Measurements from ENCODE around the gene DEAF1.

The DEAF1 gene

DNA sequence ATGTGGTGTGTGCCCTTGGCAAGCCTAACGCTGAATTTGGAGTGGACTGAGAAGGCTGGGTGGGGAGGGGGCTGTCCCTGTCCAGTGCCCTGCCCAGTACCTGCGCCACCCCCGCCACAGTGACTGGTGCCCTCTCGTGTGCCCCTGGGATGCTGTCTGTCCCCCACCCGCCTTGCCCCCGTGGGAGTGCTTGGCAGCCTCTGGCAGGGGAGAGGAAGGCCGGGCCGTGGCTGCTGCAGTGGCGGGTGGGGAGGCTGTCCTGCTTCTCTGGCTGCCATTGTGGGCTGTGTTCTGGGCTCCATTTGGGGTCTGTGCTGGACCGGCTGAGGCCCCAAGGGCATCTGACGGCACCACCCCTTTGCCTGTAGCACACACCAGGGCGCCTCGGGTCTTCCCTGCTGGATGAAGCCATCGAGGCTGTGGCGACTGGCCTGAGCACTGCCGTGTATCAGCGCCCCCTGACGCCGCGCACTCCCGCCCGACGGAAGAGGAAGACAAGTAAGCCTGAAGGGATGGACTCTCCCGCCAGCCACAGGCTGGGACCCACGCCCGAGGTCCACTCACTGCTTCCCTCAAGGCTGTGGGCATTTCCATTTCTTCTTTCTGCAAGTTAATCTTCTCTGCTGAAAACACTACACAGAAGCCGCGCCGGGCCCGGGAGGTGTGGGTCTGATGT lies 96.9 kb downstream of the DEAF1 start:
- TF ChIP-seq JUND (IDR thresholded peaks at IDR 0.05; ENCODE audit: low read depth), result no peak
- in situ Hi-C loops (cut with HindIII; ENCODE audit: low pct_unique_long_range_greater_than_20kb, low sequenced_read_pairs), result no loop called here
- no peak for DNase-seq (ENCODE audit: low read depth in 1 of 2, low spot score in 1 of 2)

DNA sequence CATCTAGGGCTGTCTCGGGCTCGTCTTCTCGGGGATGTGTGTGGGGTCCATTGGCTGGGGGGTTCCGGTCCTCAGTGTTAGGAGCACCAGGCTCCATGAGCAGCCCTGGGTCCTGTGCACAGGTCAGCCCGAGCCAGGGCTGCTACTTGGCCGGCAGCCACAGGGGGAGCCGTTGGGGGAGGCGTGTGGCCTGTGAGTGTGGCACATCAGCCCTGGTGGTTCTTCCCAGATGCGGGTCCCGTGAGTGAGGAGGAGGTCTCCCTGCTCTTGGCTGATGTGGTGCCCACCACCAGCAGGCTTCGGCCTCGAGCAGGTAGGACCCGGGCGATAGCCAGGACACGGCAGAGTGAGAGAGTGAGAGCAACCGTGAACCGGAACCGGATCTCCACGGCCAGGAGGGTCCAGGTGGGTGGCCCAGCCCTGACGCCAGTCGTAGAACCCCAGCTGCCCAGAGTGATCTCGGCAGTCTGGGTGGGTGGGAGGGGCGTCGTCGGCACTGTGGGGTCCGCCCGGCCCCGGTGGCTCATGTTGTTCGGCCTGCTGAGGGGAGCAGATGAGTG lies 97.8 kb downstream of the DEAF1 start:
- DNase-seq (ENCODE audit: low read depth in 1 of 2, low spot score in 1 of 2), result no peak
- in situ Hi-C loops (cut with HindIII; ENCODE audit: low pct_unique_long_range_greater_than_20kb, low sequenced_read_pairs), result no loop called here
- TF ChIP-seq JUND (IDR thresholded peaks at IDR 0.05; ENCODE audit: low read depth), result no peak

DNA sequence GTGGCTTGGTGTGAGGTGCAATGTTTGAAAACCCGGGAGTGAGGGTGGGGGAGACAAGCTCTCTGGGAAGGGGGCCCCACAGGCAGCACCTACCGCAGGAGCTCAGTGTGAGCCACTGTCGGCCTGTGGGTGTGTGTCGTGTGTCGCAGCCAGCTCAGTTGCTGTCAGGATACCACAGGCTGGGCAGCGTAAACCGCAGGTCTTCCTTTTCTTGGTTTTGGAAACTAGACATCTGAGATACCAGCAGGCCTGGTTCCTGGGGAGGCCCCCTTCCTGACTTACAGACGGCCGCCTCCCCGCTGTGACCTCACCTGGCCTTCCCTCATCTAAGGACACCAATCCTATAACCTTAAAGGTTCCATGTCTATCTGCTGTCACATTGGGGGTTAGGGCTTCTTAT lies 98.6 kb downstream of the DEAF1 start:
- TF ChIP-seq JUND (IDR thresholded peaks at IDR 0.05; ENCODE audit: low read depth), result no peak
- DNase-seq (ENCODE audit: low read depth in 1 of 2, low spot score in 1 of 2), result no peak

DNA sequence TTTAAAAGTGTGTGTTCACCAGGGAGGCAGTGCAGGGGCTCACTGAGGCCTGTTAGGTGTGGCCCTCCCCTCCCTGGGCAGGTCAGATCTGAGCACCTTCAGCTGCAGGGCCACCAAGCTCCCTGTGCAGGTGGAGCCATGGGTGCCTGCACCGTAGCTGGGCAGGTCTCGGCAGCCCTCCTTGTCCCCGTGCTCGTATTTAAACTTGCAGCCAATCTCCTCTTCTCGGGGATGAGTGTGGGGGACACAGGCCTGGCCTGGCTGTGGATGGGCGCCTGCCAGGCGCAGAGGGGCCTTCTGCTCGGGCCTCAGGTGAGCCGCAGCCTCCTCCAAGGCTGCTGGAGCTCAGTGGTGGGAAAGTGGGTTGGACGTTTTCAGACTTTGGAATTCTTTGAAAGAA lies 99.6 kb downstream of the DEAF1 start:
- no peak for TF ChIP-seq JUND (IDR thresholded peaks at IDR 0.05; ENCODE audit: low read depth)
- in situ Hi-C loops (cut with HindIII; ENCODE audit: low pct_unique_long_range_greater_than_20kb, low sequenced_read_pairs), result no loop called here
- no peak for DNase-seq (ENCODE audit: low read depth in 1 of 2, low spot score in 1 of 2)

More for the DNA sequence above, 98.6 kb downstream of the DEAF1 start:
- in situ Hi-C loops (cut with HindIII; ENCODE audit: low pct_unique_long_range_greater_than_20kb, low sequenced_read_pairs), result no loop called here
